ENCODE results near the gene UCN. TPM values are rescaled to one million over a fixed set of nuclear protein-coding genes. Genes with fewer than 3 reads are reported as not detected.
A peak's percentile ranks its signal among the peaks of the same experiment; 100 is the strongest.
"Not testable (repeated sequence)": the region's sequence is repeated elsewhere in the genome, so short reads cannot be mapped to it uniquely, and the experiment has no call there.

Gene UCN
- total RNA-seq, 4 donors from 2014 or later = 2.3 to 5.2 TPM; not detected in 2

GRCh38 chr2:27270131-27270530 is 38.1 kb downstream of the UCN start:
- TF ChIP-seq CTCF (IDR thresholded peaks at IDR 0.05) (no peak), POLR2A (IDR thresholded peaks at IDR 0.05) (no peak)
- Histone ChIP-seq H3K9me3 (no peaks in the 10 kb centered on the region), H3K27ac (no peak overlapping the region), H3K36me3 (no peaks in the 10 kb centered on the region), H3K27me3 (peaks cover 0 to under 1% of the 10 kb centered on the region in 2 donors), H3K4me1 (peaks cover 0 to 3% (median 0%) of the 10 kb centered on the region in 4 donors), H3K4me3 (no peak overlapping the region)
- DNase-seq = no peak

- not testable (repeated sequence) for H3K36me3 ChIP-seq, H3K4me3 ChIP-seq, H3K27ac ChIP-seq, H3K9me3 ChIP-seq, DNase-seq
- Histone ChIP-seq H3K4me1 (peaks cover 0 to 21% (median 12%) of the 10 kb centered on the region in 4 donors), H3K27me3 (peaks cover 0 to 19% of the 10 kb centered on the region in 2 donors)
These were observed 39.9 kb downstream of the UCN start for GRCh38 chr2:27268296-27268695.

GRCh38 chr2:27265536-27265870 is 42.7 kb downstream of the UCN start:
- Histone ChIP-seq H3K27ac (no peak overlapping the region), H3K36me3 (no peaks in the 10 kb centered on the region), H3K9me3 (no peaks in the 10 kb centered on the region), H3K4me3 (no peak overlapping the region), H3K27me3 (peaks cover 0 to 41% of the 10 kb centered on the region in 2 donors), H3K4me1 (peaks cover 0 to 37% (median 22%) of the 10 kb centered on the region in 4 donors)
- TF ChIP-seq CTCF (IDR thresholded peaks at IDR 0.05) (no peak), POLR2A (IDR thresholded peaks at IDR 0.05) (no peak)
- no peak for DNase-seq

GRCh38 chr2:27264753-27265535 is 43.3 kb downstream of the UCN start:
- Histone ChIP-seq H3K36me3 (no peaks in the 10 kb centered on the region), H3K9me3 (no peaks in the 10 kb centered on the region), H3K4me1 (peaks cover 0 to 37% (median 22%) of the 10 kb centered on the region in 4 donors), H3K4me3 (peak overlapping the region in 3 of 4 donors; percentile 41 to 66 (median 44)), H3K27me3 (peaks cover 0 to 41% of the 10 kb centered on the region in 2 donors), H3K27ac (no peak overlapping the region)
- TF ChIP-seq POLR2A (IDR thresholded peaks at IDR 0.05) (no peak), CTCF (IDR thresholded peaks at IDR 0.05) (peak in 5 of 6 experiments; percentile 10 to 49 (median 40))
- DNase-seq = peak; percentile 30 to 73 (median 69)

GRCh38 chr2:27264253-27264752 is 43.9 kb downstream of the UCN start:
- peak overlapping the region in 3 of 4 donors; percentile 41 to 66 (median 44) for H3K4me3 ChIP-seq

More at GRCh38 chr2:27264253-27264752, 43.9 kb downstream of the UCN start:
- Histone ChIP-seq H3K9me3 (no peaks in the 10 kb centered on the region), H3K27me3 (peaks cover 0 to 41% of the 10 kb centered on the region in 2 donors), H3K36me3 (no peaks in the 10 kb centered on the region), H3K27ac (no peak overlapping the region), H3K4me1 (peaks cover 0 to 37% (median 22%) of the 10 kb centered on the region in 4 donors)
- no peak for TF ChIP-seq CTCF (IDR thresholded peaks at IDR 0.05)
- TF ChIP-seq POLR2A (IDR thresholded peaks at IDR 0.05) = no peak
- no peak for DNase-seq
